Measurements from ENCODE around the gene RASAL2. TPM values are rescaled to one million over a fixed set of nuclear protein-coding genes. Genes with fewer than 3 reads are reported as not detected.

The RASAL2 gene
- polyA plus RNA-seq, 1 experiment: 27.7 TPM

- no peak for DNase-seq (ENCODE audit: low read depth)
- TF ChIP-seq CTCF (IDR thresholded peaks at IDR 0.05; ENCODE audit: insufficient read depth, low read depth, low read length): no peak
- Histone ChIP-seq H3K4me3 (ENCODE audit: low read depth, low read length) (no peak overlapping the region), H3K36me3 (ENCODE audit: control insufficient read depth, insufficient read depth, low read length) (no peaks in the 10 kb centered on the region), H3K27me3 (ENCODE audit: control insufficient read depth, insufficient read depth, low read length) (no peaks in the 10 kb centered on the region)
- CTCF ChIA-PET: interaction anchor here (4.6 kb wide), 1 partner anchor 16 kb away, joined by 28 read pairs; no protein-coding TSS in a partner anchor
- POLR2A ChIA-PET: no interaction called here
Measured at GRCh38 chr1:178484698-178485225, 390.9 kb downstream of the RASAL2 start.

- DNase-seq (ENCODE audit: low read depth): no peak
- ChIA-PET CTCF (interaction anchor here (4.6 kb wide), 1 partner anchor 15 kb away, joined by 28 read pairs; no protein-coding TSS in a partner anchor), POLR2A (no interaction called here)
- H3K27me3 ChIP-seq (ENCODE audit: control insufficient read depth, insufficient read depth, low read length): no peaks in the 10 kb centered on the region
- TF ChIP-seq CTCF (IDR thresholded peaks at IDR 0.05; ENCODE audit: insufficient read depth, low read depth, low read length): no peak
- H3K4me3 ChIP-seq (ENCODE audit: low read depth, low read length): no peak overlapping the region
- no peaks in the 10 kb centered on the region for H3K36me3 ChIP-seq (ENCODE audit: control insufficient read depth, insufficient read depth, low read length)
Measured at GRCh38 chr1:178485541-178485981, 391.7 kb downstream of the RASAL2 start.

- Histone ChIP-seq H3K36me3 (ENCODE audit: control insufficient read depth, insufficient read depth, low read length) (no peaks in the 10 kb centered on the region), H3K27me3 (ENCODE audit: control insufficient read depth, insufficient read depth, low read length) (no peaks in the 10 kb centered on the region), H3K4me3 (ENCODE audit: low read depth, low read length) (no peak overlapping the region)
- no peak for TF ChIP-seq CTCF (IDR thresholded peaks at IDR 0.05; ENCODE audit: insufficient read depth, low read depth, low read length)
- CTCF ChIA-PET: interaction anchor here (0.9 to 4.6 kb wide), 2 partner anchors 14 to 517 kb away, joined by 3 to 28 read pairs; no protein-coding TSS in a partner anchor
- DNase-seq (ENCODE audit: low read depth): no peak
- POLR2A ChIA-PET: no interaction called here
Measured at GRCh38 chr1:178486100-178487069, 392.5 kb downstream of the RASAL2 start.

GRCh38 chr1:178487070-178487615, 393.2 kb downstream of the RASAL2 start:
- CTCF ChIA-PET: interaction anchor here (0.8 to 4.6 kb wide), 5 partner anchors 8 to 516 kb away, joined by 3 to 28 read pairs (median 3); no protein-coding TSS in a partner anchor
- no peak for DNase-seq (ENCODE audit: low read depth)
- TF ChIP-seq CTCF (IDR thresholded peaks at IDR 0.05; ENCODE audit: insufficient read depth, low read depth, low read length): no peak
- no peaks in the 10 kb centered on the region for H3K27me3 ChIP-seq (ENCODE audit: control insufficient read depth, insufficient read depth, low read length)
- H3K36me3 ChIP-seq (ENCODE audit: control insufficient read depth, insufficient read depth, low read length): no peaks in the 10 kb centered on the region
- POLR2A ChIA-PET: no interaction called here
- no peak overlapping the region for H3K4me3 ChIP-seq (ENCODE audit: low read depth, low read length)

- CTCF ChIA-PET: interaction anchor here (0.7 to 4.6 kb wide), 4 partner anchors 12 to 176 kb away, joined by 3 to 28 read pairs (median 3); no protein-coding TSS in a partner anchor
- TF ChIP-seq CTCF (IDR thresholded peaks at IDR 0.05; ENCODE audit: insufficient read depth, low read depth, low read length): no peak
- POLR2A ChIA-PET: no interaction called here
- Histone ChIP-seq H3K4me3 (ENCODE audit: low read depth, low read length) (no peak overlapping the region), H3K27me3 (ENCODE audit: control insufficient read depth, insufficient read depth, low read length) (no peaks in the 10 kb centered on the region), H3K36me3 (ENCODE audit: control insufficient read depth, insufficient read depth, low read length) (no peaks in the 10 kb centered on the region)
- DNase-seq (ENCODE audit: low read depth): no peak
Measured at GRCh38 chr1:178488393-178488792, 394.5 kb downstream of the RASAL2 start.
